ENCODE measurements around the gene OR5AR1.

DNA sequence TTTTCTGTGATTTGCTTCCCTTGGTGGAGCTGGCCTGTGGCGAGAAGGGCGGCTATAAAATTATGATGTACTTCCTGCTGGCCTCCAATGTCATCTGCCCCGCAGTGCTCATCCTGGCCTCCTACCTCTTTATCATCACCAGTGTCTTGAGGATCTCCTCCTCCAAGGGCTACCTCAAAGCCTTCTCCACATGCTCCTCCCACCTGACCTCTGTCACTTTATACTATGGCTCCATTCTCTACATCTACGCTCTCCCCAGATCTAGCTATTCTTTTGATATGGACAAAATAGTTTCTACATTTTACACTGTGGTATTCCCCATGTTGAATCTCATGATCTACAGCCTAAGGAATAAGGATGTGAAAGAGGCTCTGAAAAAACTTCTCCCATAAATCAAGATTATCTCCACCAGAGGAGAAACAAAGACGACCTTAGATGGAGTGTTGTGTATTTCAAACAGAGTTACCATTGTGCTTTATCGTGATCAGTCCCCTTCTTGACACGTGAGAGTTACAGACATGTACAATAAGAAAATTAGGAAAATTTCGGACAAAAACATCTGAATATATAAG is 37.5 kb downstream of the OR5AR1 start:
- TF ChIP-seq POLR2AphosphoS5 (IDR thresholded peaks at IDR 0.05; ENCODE audit: low read depth, low read length) (no peak), EZH2phosphoT487 (IDR thresholded peaks at IDR 0.05; ENCODE audit: borderline replicate concordance) (no peak), YY1 (IDR thresholded peaks at IDR 0.05; ENCODE audit: extremely low read depth, insufficient replicate concordance, low read depth, low read length) (no peak), POLR2A (IDR thresholded peaks at IDR 0.05; ENCODE audit: borderline replicate concordance, extremely low read depth, insufficient read depth, insufficient read length) (no peak)
- TF ChIP-seq, protein P1, sequence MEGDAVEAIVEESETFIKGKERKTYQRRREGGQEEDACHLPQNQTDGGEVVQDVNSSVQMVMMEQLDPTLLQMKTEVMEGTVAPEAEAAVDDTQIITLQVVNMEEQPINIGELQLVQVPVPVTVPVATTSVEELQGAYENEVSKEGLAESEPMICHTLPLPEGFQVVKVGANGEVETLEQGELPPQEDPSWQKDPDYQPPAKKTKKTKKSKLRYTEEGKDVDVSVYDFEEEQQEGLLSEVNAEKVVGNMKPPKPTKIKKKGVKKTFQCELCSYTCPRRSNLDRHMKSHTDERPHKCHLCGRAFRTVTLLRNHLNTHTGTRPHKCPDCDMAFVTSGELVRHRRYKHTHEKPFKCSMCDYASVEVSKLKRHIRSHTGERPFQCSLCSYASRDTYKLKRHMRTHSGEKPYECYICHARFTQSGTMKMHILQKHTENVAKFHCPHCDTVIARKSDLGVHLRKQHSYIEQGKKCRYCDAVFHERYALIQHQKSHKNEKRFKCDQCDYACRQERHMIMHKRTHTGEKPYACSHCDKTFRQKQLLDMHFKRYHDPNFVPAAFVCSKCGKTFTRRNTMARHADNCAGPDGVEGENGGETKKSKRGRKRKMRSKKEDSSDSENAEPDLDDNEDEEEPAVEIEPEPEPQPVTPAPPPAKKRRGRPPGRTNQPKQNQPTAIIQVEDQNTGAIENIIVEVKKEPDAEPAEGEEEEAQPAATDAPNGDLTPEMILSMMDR (IDR thresholded peaks at IDR 0.05 in 2 of 3, conservative IDR thresholded peaks at IDR 0.05 in 1 of 3; ENCODE audit: borderline replicate concordance in 1 of 3, insufficient read depth in 1 of 3, low read depth in 2 of 3, low read length in 2 of 3), result no peak
